Measurements from ENCODE around the gene SLC6A1. TPM values are rescaled to one million over a fixed set of nuclear protein-coding genes. Genes with fewer than 3 reads are reported as not detected.

The SLC6A1 gene
- total and polyA plus RNA-seq, 4 donors, result 16.0 to 71.9 (median 33.8) TPM

DNA sequence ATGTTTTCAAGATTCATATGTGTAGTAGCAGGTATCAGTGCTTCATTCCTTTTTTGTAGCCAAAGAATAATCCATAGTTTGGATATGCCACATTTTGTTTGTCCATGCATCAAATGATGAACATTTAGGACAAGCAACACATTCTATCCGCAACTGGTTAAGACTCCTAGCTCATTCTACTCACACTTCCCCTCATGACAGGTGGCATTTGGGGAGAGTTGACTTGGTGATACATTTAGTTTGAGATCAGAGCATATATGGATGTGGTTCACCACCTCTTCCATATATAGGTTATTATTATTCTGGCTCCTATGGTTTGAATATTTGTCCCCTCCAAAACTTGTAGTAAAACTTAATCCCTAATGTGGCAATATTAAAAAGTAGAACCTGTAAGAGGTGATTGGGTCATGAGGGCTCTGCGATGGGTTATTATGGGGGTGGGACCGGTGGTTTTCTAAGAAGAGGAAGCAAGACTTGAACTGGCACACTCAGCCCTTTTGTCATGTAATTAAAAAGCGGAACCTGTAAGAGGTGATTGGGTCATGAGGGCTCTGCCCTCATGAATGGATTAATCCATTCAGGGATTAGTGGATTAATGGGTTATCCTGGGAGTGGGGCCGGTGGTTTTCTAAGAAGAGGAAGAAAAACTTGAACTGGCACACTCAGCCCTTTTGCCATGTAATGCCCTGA is 86.4 kb downstream of the SLC6A1 start (continued):
- TF ChIP-seq, protein P1, sequence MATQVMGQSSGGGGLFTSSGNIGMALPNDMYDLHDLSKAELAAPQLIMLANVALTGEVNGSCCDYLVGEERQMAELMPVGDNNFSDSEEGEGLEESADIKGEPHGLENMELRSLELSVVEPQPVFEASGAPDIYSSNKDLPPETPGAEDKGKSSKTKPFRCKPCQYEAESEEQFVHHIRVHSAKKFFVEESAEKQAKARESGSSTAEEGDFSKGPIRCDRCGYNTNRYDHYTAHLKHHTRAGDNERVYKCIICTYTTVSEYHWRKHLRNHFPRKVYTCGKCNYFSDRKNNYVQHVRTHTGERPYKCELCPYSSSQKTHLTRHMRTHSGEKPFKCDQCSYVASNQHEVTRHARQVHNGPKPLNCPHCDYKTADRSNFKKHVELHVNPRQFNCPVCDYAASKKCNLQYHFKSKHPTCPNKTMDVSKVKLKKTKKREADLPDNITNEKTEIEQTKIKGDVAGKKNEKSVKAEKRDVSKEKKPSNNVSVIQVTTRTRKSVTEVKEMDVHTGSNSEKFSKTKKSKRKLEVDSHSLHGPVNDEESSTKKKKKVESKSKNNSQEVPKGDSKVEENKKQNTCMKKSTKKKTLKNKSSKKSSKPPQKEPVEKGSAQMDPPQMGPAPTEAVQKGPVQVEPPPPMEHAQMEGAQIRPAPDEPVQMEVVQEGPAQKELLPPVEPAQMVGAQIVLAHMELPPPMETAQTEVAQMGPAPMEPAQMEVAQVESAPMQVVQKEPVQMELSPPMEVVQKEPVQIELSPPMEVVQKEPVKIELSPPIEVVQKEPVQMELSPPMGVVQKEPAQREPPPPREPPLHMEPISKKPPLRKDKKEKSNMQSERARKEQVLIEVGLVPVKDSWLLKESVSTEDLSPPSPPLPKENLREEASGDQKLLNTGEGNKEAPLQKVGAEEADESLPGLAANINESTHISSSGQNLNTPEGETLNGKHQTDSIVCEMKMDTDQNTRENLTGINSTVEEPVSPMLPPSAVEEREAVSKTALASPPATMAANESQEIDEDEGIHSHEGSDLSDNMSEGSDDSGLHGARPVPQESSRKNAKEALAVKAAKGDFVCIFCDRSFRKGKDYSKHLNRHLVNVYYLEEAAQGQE (IDR thresholded peaks at IDR 0.05), result no peak
- TF ChIP-seq FOXA1 (IDR thresholded peaks at IDR 0.05) (no peak), JUND (IDR thresholded peaks at IDR 0.05) (no peak), ATF3 (IDR thresholded peaks at IDR 0.05) (no peak)

DNA sequence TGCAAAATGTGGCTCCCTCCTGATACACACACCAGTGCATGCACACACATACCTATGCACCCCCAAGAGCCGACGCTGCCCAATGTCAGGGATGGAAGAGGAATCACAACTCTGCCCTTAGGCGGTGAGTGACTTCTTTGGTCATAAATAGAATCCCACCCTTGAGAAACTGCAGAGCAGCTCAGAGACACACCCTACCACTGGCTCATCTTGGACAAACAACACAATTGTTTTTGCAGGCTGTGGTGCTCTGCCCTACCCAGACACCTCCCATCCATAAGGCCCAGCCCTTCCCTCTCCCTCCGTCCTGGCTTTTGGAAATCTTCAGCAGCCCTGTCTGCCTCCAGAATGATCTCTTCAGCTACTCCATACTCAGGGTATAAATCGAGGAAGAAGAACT is 87.9 kb downstream of the SLC6A1 start:
- H3K9me3 ChIP-seq (ENCODE audit: control insufficient read depth in 4 of 4, low read length in 3 of 4), result no peaks in the 10 kb centered on the region
- TF ChIP-seq JUND (IDR thresholded peaks at IDR 0.05) (no peak), EGR1 (IDR thresholded peaks at IDR 0.05; ENCODE audit: low read depth in 2 of 2) (no peak), NR2F2 (IDR thresholded peaks at IDR 0.05) (no peak), GABPA (IDR thresholded peaks at IDR 0.05 in 1 of 2, conservative IDR thresholded peaks at IDR 0.05 in 1 of 2) (no peak), RAD21 (IDR thresholded peaks at IDR 0.05) (no peak), RXRA (IDR thresholded peaks at IDR 0.05) (no peak), ATF3 (IDR thresholded peaks at IDR 0.05) (no peak), HNF4A (conservative IDR thresholded peaks at IDR 0.05) (no peak), YY1 (IDR thresholded peaks at IDR 0.05) (no peak), HNF4G (IDR thresholded peaks at IDR 0.05) (no peak)
- 85% methylated on average over 5 of the region's 5 CpGs for WGBS
- no peak overlapping the region for H3K9ac ChIP-seq (ENCODE audit: low read depth in 1 of 2, low read length in 2 of 2)
- no peak overlapping the region for H3K4me3 ChIP-seq (ENCODE audit: low read depth in 1 of 3, low read length in 3 of 3)
- no peaks in the 10 kb centered on the region for H3K27me3 ChIP-seq (ENCODE audit: control insufficient read depth in 4 of 4, insufficient read depth in 4 of 4, low read length in 3 of 4)
- H3K27ac ChIP-seq (ENCODE audit: low read depth in 1 of 2, low read length in 2 of 2), result no peak overlapping the region
- no peaks in the 10 kb centered on the region for H3K4me1 ChIP-seq (ENCODE audit: control insufficient read depth in 4 of 4, insufficient read depth in 4 of 4, low read length in 3 of 4)
- no peaks in the 10 kb centered on the region for H3K36me3 ChIP-seq (ENCODE audit: control insufficient read depth in 4 of 4, insufficient read depth in 3 of 4, low read depth in 1 of 4, low read length in 3 of 4)
- DNase-seq (ENCODE audit: low spot score), result no peak

DNA sequence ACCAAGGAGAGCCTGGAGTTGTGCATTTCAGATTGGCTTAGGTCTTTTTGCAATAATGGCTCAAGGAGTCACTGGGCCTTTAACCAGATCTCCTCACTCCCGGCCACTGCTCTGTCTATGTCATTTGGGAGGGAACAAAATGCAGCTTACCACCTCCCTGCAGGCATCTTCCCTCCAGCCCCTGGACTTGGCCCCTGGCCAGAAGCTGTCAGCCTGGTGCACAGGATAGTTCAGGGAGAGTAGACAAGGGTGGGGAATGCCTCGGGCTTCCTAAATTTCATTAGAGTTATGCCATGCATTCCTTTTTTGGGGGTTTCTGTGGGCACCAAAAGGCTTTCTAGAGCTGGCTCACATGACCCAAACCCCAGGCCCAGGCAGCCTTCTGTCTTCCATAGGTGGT is 91.5 kb downstream of the SLC6A1 start:
- no peak for DNase-seq (ENCODE audit: low spot score)
- Histone ChIP-seq H3K27me3 (ENCODE audit: control insufficient read depth in 4 of 4, insufficient read depth in 4 of 4, low read length in 3 of 4) (no peaks in the 10 kb centered on the region), H3K36me3 (ENCODE audit: control insufficient read depth in 4 of 4, insufficient read depth in 3 of 4, low read depth in 1 of 4, low read length in 3 of 4) (no peaks in the 10 kb centered on the region), H3K9me3 (ENCODE audit: control insufficient read depth in 4 of 4, low read length in 3 of 4) (no peaks in the 10 kb centered on the region), H3K4me3 (ENCODE audit: low read depth in 1 of 3, low read length in 3 of 3) (no peak overlapping the region), H3K9ac (ENCODE audit: low read depth in 1 of 2, low read length in 2 of 2) (no peak overlapping the region), H3K27ac (ENCODE audit: low read depth in 1 of 2, low read length in 2 of 2) (no peak overlapping the region), H3K4me1 (ENCODE audit: control insufficient read depth in 4 of 4, insufficient read depth in 4 of 4, low read length in 3 of 4) (no peaks in the 10 kb centered on the region)
- WGBS, result 67% methylated on average over 2 of the region's 2 CpGs
- no peak for TF ChIP-seq YY1 (IDR thresholded peaks at IDR 0.05)
- TF ChIP-seq HNF4G (IDR thresholded peaks at IDR 0.05), result no peak
- no peak for TF ChIP-seq RXRA (IDR thresholded peaks at IDR 0.05)
- TF ChIP-seq SP1 (IDR thresholded peaks at IDR 0.05), result no peak
- no peak for TF ChIP-seq TAF1 (conservative IDR thresholded peaks at IDR 0.05)
- TF ChIP-seq NR2F2 (IDR thresholded peaks at IDR 0.05), result no peak
- TF ChIP-seq, protein P2, sequence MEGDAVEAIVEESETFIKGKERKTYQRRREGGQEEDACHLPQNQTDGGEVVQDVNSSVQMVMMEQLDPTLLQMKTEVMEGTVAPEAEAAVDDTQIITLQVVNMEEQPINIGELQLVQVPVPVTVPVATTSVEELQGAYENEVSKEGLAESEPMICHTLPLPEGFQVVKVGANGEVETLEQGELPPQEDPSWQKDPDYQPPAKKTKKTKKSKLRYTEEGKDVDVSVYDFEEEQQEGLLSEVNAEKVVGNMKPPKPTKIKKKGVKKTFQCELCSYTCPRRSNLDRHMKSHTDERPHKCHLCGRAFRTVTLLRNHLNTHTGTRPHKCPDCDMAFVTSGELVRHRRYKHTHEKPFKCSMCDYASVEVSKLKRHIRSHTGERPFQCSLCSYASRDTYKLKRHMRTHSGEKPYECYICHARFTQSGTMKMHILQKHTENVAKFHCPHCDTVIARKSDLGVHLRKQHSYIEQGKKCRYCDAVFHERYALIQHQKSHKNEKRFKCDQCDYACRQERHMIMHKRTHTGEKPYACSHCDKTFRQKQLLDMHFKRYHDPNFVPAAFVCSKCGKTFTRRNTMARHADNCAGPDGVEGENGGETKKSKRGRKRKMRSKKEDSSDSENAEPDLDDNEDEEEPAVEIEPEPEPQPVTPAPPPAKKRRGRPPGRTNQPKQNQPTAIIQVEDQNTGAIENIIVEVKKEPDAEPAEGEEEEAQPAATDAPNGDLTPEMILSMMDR (IDR thresholded peaks at IDR 0.05; ENCODE audit: low read depth, low read length, missing input control), result no peak
- no peak for TF ChIP-seq RAD21 (IDR thresholded peaks at IDR 0.05)
- TF ChIP-seq ZBTB33 (IDR thresholded peaks at IDR 0.05), result no peak
- no peak for TF ChIP-seq HNF4A (conservative IDR thresholded peaks at IDR 0.05)
- TF ChIP-seq, protein P3, sequence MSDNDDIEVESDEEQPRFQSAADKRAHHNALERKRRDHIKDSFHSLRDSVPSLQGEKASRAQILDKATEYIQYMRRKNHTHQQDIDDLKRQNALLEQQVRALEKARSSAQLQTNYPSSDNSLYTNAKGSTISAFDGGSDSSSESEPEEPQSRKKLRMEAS (IDR thresholded peaks at IDR 0.05), result no peak
- TF ChIP-seq JUND (IDR thresholded peaks at IDR 0.05), result no peak
- TF ChIP-seq EGR1 (IDR thresholded peaks at IDR 0.05; ENCODE audit: low read depth in 2 of 2), result no peak
- TF ChIP-seq, protein P1 (IDR thresholded peaks at IDR 0.05), result no peak

Measured in liver (tissue), 9 donors.